ENCODE results near the gene CASZ1.
A peak's percentile ranks its signal among the peaks of the same experiment; 100 is the strongest.

The CASZ1 gene

DNA sequence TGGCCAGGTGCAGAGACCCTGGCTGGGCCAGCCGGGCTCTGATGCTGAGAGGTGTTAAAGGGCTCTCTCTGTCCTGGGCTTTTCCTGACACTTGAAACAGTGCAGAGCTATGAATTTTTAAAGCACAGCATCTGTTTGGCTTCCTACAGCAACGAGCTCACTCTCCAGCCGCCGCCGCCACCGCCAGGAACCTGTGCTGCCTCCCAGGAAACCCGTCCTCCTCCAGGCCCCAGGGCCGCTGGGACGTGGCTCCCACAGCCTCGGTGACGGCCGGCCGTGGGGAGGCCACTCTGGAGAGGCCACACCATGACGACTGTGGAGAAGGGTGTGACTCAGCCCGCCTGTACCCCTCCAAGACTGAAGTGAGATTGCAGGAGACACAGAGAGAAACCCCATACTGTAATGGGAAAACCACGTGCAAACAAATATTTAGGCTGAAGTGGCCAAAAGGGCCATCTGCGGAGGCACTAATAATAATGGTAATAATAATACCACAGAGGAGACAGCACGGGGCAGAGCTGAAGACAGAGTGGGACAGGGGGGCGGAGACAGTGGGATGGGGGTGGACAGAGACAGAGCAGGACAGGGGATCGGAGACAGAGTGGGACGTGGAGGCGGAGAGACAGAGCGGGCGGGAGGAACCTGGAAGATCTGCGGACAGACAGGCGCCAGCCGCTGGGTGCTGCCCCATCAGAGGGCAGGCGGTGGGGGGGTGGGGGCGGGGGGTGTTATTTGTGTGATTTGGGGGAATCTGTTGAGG is 139.2 kb downstream of the CASZ1 start:
- no peak for DNase-seq (ENCODE audit: low read depth in 2 of 2)

DNA sequence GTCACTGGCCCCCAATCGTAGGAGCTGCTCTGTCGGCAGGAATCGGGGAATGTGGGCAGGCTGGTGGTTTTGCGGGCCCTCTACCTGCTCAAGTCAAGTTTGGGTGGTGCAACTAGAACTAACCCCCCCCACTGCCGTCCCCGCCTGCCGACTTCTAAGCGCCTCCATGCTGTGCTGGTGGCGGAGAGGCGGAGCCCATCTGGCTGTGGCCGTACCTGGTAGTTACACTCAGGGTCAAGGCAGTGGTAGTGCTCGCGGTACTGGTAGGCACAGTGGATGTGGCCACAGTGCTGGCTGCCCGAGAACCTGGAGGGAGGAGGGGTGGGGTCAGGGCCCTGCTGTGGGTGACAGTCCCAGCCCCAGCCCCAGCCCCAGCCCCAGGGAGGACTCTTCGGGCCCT is 140.0 kb downstream of the CASZ1 start:
- no peak for DNase-seq (ENCODE audit: low read depth in 2 of 2)

DNA sequence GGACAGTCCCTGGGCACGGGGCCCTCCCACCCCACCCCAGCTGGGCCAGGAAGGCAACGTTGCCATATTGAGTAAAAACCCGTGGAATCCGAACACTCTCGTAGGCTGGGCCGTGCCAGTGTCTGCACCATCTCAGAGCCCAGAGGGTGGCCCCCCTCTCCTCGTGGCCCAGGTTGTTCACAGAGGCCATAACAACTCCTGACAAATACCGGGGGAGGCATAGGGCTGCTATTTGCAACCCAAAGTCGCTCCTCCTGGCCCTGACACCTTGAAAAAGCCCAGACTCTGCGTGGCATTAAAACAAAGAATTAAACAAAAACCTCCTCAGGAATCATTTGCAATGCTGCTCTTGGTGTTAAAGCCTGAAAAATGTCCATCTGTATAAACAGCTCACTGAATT is 141.4 kb downstream of the CASZ1 start:
- DNase-seq (ENCODE audit: low read depth in 2 of 2), result no peak

DNA sequence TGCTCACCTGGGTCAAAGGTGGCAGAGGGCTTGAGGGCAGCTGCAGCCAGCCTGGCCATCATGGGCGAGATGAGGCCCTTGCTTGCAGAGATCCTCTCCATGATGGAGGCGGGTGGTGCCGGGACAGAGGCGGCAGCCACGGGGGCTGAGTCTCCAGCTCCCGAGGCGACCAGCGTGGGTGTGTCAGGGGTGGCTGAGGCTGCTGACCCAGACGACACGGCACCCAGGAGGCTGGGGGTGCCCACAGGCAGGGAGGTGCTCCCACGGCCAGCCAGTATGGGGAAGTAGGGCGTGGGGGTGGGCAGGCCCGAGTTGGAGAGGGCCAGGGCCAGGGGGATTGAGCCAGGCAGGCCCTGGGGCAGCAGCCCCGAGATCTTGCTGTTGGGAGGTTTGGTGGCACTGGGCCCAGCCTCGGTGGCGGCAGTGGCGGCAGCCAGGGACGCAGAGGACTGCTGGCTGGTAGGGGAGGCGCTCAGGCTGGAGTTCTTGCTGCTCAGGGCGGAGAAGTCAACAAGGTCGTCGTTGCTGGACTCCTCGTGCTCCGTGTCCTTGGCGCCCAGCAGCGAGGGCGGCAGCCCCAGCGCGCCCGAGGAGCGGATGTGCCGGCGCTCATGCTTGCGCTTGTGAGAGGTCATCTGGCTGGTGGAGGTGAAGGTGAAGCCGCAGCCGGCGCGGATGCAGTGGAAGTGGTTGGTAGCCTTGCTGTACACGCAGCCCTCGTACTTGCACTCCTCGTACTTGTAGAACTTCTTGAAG is 142.9 kb downstream of the CASZ1 start:
- DNase-seq (ENCODE audit: low read depth in 2 of 2), result no peak

DNA sequence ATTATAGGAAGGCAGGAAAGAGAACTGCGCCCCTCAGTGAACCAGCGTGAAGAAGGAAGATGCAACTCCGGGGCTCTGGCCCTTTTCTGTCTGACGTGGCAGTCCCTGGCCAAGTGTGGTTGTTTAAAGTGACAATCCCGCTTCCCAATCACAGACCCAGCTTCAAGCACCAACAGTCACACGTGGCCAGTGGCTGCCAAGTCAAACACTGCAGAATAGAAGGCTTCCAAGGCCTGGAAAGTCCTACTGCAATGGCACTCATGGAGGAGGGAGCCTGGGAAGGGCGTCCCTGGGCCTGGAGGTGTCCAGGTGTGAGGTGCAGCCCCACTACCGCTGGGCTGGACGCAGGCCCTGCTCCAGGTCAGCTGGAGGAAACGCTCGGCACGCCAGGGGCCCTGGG is 143.8 kb downstream of the CASZ1 start:
- DNase-seq (ENCODE audit: low read depth in 2 of 2), result no peak

DNA sequence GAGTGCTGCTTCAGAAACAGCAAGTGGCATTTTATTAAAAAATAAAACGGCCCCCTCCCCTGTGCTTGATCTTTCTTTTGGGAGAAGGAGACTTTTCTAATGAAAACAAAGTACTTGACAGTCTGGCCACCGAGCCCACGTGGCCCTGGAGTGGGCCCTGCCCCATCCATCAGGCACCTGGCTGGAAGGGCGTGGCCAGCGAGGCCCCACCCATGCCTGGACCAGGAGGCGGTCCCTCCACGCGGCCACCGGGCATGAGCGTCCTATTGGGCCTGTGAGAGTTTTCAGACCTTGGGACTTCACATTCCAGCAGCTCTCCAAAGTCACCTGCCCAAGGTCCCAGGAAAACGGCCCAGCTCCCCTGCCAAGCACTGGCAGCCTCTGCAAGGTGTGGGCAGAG is 144.7 kb downstream of the CASZ1 start:
- DNase-seq (ENCODE audit: low read depth in 2 of 2), result no peak

DNA sequence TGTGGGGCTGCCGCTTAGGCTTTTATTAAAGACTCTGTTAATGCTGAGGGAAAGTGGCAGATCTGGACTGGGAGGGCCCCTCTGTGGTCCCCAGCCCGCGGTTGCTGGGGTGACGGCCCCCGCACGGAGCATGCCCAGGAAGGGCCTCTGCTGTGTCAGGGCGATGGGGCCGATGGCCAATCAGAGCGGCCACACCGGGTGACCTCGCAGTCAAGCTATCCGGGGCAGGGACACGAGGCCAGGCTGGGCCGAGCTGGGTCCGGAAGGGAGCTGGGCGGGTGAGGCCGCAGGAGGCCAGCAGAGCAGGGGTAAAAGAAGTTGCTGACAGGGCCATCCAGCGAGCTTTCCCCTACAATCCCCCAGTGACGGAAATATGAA is 145.1 kb downstream of the CASZ1 start:
- DNase-seq (ENCODE audit: low read depth in 2 of 2), result no peak

DNA sequence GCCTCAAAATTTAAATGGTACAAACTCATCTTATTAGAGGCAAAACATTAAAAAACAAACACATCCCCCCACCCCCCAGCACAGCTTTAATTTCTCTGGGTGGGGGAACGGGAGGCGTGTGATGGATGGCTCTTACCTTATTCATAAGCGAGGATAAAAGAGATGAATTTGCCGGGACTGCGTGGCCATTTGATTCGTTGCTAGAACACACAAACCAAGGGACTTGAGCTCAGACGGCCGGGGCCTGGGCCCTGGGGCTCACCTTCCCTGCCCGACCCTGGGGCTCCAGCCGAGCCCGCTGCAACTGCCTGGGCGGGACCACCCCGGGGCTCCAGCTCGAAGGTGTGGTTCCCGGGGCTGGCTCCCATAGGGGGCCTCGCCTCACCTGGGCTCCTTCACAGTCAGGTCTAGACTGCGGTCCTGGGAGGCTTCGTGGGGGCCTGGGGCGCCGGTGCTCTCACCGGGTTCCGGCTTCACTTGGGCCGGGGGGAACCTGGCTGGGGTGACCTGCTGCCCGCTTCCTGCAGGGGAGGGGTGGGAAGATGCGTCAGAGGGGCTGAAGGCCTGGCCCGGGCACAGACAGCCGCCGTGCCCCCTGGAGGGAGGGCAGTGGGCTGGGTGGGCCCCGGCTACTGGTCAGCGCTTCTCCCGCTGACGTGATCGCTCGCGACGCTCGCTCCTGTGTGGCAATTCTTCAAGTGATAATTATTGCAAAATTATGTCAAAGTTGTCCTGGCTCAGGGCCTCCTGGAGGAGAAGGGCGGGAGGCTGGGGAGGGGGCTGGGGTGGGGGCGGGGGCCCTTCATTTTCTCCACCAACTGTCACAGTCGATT is 145.7 kb downstream of the CASZ1 start:
- no peak for DNase-seq (ENCODE audit: low read depth in 2 of 2)

DNA sequence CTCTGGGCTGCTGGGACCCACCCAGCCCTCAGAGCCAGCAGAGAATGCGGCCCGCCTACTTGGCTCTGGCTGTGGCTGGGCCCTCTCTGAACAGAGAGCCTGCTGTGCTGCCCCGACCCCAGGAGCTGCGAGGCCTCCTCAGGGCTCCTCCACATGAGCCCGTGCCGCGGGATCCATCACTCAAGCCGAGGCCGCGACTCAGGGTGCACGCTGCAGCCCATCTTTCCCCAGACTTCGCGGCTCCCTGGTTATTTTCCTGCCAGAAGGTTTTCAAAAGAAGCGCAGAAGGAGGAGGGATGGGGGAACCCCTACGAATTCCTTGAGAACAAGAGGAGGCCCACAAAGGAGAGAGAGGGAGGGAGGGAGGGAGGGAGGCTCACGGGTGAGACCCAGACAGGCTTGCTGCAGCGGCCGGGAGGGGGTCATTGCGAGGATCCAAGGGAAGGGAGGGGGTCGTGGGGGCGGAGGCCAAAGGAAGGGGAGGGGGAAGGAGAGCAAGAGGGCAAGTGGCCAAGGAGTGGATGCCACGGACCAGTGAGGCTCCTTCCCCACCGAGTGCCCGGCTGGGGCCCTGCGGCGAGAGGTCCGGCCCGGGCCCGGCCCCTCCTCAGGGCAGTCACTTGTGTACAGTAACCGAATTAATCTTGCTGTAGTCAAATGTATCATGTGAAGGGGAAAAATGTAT is 146.8 kb downstream of the CASZ1 start:
- no peak for DNase-seq (ENCODE audit: low read depth in 2 of 2)

DNA sequence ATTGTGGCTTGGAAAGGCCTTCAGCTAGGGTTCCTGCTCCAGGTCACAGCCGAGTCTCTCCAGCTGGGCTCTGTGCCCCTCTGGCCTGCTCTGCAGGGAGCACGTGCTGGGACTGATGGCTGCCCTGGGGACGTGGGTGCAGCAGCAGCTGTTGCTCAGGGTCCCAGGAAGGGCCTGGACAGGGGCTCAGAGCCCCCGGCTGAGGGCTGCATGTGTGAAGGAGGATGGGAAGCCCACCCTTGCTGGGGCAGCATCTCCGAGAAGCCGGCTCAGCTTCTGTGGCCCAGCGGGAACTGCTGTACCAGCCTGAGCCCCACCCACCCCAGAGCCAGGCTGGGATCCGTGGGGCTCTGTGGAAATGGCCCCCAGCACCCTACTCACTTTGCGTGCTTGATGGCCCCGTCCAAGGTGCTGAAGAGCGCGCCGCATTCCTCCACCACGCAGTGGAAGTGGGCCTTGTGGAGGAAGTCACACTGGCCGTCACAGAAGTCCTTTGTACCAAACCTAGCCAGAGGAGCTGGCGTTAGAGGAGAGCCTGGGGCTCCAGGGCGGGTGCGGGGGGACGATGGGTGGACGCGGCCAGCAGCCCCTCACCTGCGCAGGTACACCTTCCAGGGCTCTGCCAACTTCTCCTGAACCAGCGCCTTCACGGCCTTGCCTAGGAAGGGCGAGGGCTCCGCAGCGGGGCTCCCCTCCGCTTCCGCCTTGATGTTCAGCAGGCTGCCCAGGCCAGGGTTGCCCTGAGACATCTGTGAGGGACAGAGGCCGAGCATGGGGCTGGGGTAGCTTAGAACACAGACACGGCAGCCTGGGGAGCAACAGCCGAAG is 147.5 kb downstream of the CASZ1 start:
- DNase-seq (ENCODE audit: low read depth in 2 of 2), result no peak

DNA sequence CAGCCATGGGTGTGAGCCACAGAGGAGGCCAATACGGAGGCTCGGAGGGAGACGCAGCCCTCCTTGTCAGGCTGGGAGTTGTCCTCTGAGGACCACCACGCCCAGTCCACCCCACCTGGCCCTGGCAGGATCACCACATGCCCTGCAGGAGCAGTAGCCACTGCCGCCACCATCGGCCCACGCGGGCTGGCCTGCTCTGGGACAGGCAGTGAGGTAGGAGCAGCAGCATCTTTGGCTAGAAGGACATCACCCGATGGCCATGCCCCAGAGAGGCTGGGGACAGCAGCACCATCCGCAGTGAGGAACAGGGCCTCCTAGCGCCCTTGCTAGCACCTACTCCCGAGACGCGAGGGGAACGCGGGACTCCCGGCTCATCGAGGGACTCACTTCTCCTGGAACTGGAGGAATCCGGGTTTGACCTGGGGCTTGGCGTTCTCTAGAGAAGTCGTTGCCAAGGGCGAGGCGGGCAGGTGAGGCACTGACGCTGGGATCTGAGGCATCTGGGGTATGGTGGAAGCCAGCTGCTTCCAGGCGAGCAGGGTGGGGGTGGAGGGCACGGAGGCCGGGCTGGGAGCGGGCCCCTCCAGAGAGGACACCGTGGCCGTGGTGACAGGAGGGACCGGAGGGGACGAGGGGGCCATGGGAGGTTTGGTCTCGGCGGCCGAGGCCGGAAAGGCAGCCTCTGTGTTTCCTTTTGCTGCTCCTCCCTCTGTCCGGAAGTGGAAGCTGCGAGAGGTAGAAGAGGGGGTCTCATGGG is 148.9 kb downstream of the CASZ1 start:
- DNase-seq (ENCODE audit: low read depth in 2 of 2), result no peak

DNA sequence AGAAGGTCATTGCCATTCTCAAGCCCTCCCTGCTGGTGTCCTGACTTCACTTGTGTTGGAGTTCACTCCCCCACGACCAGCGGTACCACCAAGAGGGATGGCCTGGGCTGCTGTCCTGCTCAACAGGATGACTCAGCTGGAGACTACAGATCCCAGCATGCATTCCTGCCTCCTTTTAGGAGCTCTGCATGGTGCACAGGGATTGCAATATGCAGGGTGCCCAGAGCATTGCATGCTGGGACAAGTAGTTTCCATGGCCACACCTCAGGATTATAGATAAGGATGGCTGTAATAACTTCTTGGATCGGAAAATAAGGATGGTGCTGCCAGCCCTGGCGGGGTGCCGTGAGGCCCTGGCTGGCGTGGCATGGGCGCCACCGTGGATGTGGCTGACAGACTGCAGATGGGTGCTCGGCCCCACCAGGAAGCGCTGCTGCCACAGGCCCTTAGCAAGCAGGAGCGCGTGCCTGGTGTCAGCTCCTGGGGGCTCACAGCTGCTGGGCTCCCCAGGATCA is 150.0 kb downstream of the CASZ1 start:
- DNase-seq (ENCODE audit: low read depth in 2 of 2), result no peak

DNA sequence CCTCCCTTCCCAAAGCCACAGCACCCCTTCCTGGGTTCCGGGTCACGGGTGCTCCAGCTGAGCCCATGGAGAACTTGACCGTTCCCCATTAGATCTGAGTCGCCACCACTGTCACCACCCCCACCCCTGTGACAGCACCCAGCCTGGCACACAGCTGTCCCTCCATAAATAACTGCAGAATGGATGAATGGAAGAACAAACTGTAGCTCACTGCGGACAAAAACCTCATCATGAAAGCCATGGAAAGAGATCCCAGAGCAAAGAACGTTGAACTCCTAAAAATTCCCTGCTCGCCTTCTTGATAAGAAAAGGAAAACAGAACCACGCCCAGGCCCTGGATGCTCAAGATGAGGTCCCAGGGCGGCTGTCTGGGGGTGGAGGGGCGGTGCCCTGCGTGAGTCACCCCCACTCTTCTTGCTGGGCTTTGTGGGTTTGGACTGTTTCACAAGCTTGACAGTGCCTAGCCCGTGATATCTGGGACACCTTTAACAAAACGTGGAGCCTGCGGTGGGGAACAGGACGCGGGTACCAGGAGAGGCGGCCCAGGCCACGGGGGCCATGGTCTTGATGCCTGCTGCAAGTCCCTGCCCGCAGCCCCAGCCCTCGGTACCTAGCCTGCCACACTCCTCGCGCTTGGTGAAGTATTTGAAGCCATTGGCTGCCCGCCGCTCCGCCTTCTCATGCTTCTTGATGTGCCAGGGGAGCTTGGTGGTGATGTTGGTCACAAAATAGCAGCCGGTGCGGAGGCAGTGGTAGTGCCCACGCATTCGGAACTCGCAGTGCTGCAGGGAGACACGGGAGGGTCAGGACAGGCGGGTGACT is 151.9 kb downstream of the CASZ1 start:
- peak in 1 of 2 donors; percentile 13 for DNase-seq (ENCODE audit: low read depth in 2 of 2)

DNA sequence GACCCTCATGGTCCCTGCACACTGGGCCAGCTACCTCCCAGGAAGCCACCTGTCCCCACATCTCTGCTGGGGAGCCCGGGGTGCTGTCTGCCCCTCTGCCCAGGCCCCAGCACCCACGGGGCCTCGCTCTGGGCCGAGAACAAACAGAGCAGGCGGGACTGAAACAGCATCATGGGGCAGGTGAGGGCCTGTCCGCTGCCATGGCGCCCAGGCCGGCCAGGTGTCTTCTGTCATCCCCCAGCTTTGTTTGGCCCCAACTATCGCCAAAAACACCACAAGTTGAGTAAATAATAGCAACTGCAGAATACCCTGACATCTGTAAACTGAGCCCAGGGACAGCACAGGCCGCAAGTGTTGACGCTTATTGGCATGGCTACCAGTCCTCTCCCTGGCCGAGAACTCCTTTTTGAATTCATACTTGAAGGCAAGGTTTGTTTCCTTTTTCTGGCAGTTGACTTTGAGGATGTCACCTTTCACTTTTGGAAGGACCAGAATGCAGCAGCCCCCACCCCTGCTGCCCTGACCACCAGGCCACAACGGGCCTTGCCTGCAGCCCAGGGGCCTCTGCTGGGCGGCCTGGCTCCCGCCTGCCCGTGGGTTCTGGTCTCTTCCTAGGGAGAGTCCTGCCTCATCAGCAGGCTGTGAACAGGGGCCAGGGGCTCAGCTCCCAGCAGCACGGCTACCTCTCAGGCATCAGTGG is 152.7 kb downstream of the CASZ1 start:
- no peak for DNase-seq (ENCODE audit: low read depth in 2 of 2)

DNA sequence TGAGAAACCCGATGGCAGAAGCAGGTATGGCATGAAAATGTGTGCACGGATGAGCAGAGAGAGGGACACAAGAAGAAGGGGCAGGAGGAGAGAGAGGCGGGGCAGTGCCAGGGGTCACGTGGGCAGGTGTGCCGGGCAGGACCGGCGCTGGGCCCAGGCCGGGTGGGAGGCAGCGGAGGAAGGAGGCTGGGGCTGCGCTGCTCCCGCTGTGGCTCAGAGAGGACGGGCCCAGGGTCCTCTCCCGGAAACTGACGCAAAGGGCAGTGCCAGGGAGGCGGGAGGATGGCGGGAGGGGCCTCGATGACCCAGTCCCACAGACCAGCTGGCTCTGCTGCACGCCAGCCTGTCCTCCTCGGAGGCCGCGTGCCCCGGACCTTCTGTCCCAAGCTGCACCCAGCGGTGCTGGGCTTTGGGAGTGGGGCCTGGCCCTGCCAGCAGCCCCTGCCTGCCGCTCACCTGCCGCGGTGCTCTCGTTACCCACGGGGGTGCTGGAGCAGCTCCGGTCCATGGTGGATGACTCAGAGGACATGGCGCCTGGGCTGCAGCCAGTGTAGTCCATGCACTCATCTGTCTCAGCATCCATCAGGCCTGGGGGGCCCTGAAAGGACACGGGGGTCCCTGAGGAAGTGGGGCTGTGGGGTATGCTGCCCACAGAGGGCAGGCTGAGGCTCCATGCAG is 153.9 kb downstream of the CASZ1 start:
- no peak for DNase-seq (ENCODE audit: low read depth in 2 of 2)

DNA sequence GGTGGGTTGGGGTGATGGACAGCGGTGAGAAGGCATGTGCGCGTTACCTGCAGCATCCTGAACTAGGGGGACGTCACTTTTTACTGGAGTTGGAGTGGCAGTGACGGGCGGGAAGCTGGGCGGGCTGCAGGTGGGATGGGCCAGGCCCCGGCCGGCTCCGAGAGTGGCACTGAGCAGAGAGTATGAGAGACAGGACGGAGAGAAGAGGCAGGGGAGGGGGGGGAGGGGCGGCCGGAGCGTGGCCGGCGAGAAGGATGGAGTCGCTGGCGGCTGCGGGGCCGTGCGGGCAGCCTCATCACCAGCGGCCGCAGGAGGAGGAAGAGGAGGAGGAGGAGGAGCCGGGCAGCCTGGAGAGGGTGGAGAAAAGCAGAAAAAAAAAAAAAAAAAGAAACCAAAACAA is 154.5 kb downstream of the CASZ1 start:
- no peak for DNase-seq (ENCODE audit: low read depth in 2 of 2)

DNA sequence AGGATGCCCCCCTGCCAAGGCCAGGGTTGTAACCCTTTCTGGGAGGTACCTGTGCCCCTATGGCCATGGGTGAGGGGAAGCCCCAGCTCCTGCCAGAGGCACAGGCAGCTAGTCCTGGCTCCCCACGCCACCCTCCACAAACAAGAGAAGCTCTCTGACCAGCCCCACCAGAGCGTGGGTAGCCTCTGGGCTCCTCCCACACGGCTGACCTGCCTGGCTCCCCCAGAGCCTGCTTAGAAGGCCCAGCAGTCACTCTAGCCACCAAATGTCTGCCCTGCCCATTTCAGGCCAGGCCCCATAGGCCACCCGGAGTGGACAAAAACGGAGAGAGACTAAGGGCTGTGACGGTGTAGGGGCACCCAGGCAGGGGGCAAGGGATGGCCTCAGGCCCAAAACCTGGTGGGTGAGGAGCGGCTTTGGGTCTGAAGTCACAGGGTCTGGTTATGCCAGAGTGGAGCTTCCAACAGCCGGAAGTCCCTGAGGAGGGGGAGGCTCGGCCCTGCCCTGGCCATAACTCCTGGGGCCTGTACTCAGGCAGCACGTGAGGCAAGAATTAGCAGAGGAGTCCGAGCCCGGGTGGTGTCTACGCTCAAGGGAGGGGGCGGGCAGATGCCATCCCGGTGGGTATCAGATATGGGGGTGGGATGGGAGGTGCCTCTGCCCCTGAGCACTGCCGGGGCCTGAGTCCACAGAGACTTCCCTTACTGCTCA is 155.4 kb downstream of the CASZ1 start:
- DNase-seq (ENCODE audit: low read depth in 2 of 2), result no peak

All from stimulated activated CD4-positive, alpha-beta T cell treated with anti-CD3 and anti-CD28 coated beads, Interleukin-4, amount 100 ng/mL, for 48 hours (primary cell).